ENCODE data around the gene TSPAN9.

Gene TSPAN9

GRCh38 chr12:3076730-3077571 lies at the start of gene TSPAN9:
TSPAN9 (plus strand) TSS chr12:3077379; CDS start chr12:3201194, 123,815 bp downstream.
- DNase-seq: peak in 11 of 14 donors; percentile 18 to 76 (median 51)

- DNase-seq: no peak
Measured at GRCh38 chr12:3028108-3028507, 49.1 kb upstream of the TSPAN9 start.

- no peak for DNase-seq
Measured at GRCh38 chr12:3030821-3031429, 46.3 kb upstream of the TSPAN9 start.

- no peak for DNase-seq
Measured at GRCh38 chr12:3032161-3032560, 45.0 kb upstream of the TSPAN9 start.

GRCh38 chr12:3032770-3033538 lies 44.2 kb upstream of the TSPAN9 start:
- no peak for DNase-seq

- DNase-seq: no peak
Measured at GRCh38 chr12:3033539-3033867, 43.7 kb upstream of the TSPAN9 start.

GRCh38 chr12:3034067-3034750 lies 43.0 kb upstream of the TSPAN9 start:
- DNase-seq: peak in 10 of 14 donors; percentile 7 to 52 (median 24)

- DNase-seq: no peak
Measured at GRCh38 chr12:3035171-3035570, 42.0 kb upstream of the TSPAN9 start.

- DNase-seq: peak in 11 of 14 donors; percentile 29 to 91 (median 49)
Measured at GRCh38 chr12:3035815-3036702, 41.1 kb upstream of the TSPAN9 start.

- DNase-seq: peak in 1 of 14 donors; percentile 32
Measured at GRCh38 chr12:3036901-3037600, 40.1 kb upstream of the TSPAN9 start.

GRCh38 chr12:3038166-3038565 lies 39.0 kb upstream of the TSPAN9 start:
- no peak for DNase-seq

- peak in 3 of 14 donors; percentile 13 to 22 (median 18) for DNase-seq
Measured at GRCh38 chr12:3038926-3039510, 38.2 kb upstream of the TSPAN9 start.

- no peak for DNase-seq
Measured at GRCh38 chr12:3040026-3040656, 37.0 kb upstream of the TSPAN9 start.

GRCh38 chr12:3040663-3041544 lies 36.3 kb upstream of the TSPAN9 start:
- DNase-seq: no peak

GRCh38 chr12:3041558-3042164 lies 35.5 kb upstream of the TSPAN9 start:
- peak in 10 of 14 donors; percentile 28 to 58 (median 42) for DNase-seq

- DNase-seq: no peak
Measured at GRCh38 chr12:3042394-3042793, 34.8 kb upstream of the TSPAN9 start.

GRCh38 chr12:3042826-3043225 lies 34.4 kb upstream of the TSPAN9 start:
- no peak for DNase-seq

GRCh38 chr12:3043406-3043805 lies 33.8 kb upstream of the TSPAN9 start:
- DNase-seq: no peak

Measured in C1 segment of cervical spinal cord (tissue), 14 donors.